IPS DF 4.7 (cell line): Measurements from ENCODE around the gene TMEM205.
"Not testable (repeated sequence)": the region's sequence is repeated elsewhere in the genome, so short reads cannot be mapped to it uniquely, and the experiment has no call there.

Source experiments
- DNase-seq: peaks from one replicate; pipeline ENCODE4 v3.0.0-alpha.2; 2013; ENCODE audit warnings: low spot score; ENCODE audit errors: extremely low read depth

The TMEM205 gene

DNA sequence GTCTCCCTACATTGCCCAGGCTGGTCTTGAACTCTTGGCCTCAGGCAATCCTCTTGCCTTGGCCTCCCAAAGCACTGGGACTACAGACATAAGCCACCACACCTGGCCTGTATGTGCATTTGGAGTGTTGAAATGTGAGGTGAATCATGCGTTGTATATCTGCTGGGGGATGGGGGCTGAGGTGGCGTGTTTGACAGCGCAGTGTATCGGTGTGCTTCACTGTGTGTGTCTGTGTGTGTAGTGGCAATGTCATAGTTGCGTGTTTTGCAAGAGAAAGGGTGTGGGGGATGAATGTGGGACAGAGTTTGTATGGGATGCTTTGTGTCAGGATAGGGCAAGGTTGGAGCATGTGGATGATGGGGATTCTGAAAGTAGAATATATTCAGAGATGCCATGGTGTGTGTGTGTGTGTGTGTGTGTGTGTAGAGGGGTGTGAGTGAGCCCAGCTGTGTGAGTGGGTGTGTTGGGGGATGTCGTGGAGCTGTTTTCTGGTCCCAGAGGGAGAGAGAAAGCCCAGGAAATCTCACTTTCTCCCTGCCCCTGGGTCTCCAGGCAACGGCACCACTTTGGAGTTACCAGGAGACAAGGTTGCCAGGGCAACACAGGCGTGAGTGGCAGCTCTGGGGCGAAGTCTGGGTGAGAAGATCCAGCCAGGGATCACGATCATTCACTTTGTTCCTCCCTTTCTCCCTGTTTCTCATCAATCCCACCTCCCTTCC, 27.3 kb upstream of the TMEM205 start:
- DNase-seq: no peak

DNA sequence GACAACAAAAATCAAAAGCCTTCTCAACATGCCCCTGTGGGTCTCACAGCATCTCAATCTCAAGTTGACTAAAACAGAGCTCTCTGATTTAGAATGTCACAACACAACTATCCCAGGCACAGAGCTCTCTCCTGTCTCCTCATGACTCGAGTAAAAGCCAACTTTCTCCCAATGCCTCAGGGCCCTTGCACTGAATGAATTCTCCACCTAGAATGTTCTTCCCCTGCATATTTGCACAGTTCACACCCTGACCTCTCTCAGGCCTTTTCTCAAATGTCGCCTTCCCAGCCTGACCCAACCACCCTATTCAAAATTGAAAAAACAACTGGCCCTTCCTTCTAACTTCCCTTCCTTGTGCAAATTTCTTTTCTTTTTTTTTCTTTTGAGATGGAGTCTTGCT, 24.7 kb upstream of the TMEM205 start:
- no peak for DNase-seq

DNA sequence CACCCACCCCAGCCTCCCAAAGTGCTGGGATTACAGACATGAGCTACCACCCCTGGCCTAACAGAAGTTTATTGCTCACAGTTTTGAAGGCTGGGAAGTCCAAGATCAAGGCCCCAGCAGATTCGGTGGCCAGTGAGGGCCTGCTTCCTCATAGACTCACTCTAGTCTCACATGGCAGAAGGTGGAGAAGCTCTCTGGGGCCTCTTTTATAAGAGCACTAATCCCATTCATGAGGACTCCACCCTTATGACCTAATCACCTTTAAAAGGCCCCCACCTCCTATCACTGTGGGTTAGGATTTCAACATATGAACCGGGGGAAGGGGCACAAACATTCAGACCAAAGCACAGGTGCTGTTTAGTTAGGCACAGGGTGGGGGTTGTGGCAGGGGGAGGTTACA, 21.5 kb upstream of the TMEM205 start:
- no peak for DNase-seq

DNA sequence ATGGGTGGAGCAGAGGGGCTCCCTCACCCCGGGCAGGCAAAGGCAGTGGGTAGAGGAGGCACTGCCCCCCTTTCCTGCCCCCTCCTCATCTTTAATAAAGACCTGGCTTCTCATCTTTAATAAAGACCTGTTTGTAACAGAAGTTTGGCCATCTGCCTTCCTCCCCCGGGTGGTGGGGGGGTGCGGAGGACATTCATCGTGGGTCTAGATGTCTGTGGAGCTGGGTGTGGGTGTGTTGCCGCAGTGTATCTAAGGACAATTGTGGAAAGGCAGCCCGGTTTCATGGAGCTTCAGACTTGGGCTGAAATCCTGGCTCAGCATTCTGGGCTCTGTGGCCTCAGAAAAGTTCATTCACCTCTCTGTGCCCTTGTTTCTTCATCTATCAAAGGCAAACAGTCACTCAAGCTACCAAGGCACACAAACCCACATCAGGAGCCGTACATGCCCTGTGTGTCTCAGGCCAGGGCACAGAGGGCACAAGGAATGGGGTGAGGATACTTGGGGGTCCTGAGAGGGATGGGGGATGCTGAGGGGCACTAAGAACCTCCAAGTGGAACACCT, 19.6 kb upstream of the TMEM205 start:
- no peak for DNase-seq

DNA sequence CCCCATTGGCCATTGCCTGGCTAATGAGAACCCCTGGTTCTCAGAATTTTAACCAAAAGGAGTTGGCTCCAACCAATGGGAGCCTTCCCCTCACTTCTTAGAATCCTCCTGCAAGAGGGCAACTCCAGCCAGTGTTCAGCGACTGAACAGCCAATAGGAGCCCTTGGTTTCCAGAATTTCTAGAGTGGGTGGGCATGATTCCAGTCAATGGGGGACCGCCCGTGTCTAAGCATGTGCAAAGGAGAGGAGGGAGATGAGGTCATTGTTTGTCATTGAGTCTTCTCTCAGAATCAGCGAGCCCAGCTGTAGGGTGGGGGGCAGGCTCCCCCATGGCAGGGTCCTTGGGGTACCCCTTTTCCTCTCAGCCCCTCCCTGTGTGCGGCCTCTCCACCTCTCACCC, 18.9 kb upstream of the TMEM205 start:
- DNase-seq: no peak

DNA sequence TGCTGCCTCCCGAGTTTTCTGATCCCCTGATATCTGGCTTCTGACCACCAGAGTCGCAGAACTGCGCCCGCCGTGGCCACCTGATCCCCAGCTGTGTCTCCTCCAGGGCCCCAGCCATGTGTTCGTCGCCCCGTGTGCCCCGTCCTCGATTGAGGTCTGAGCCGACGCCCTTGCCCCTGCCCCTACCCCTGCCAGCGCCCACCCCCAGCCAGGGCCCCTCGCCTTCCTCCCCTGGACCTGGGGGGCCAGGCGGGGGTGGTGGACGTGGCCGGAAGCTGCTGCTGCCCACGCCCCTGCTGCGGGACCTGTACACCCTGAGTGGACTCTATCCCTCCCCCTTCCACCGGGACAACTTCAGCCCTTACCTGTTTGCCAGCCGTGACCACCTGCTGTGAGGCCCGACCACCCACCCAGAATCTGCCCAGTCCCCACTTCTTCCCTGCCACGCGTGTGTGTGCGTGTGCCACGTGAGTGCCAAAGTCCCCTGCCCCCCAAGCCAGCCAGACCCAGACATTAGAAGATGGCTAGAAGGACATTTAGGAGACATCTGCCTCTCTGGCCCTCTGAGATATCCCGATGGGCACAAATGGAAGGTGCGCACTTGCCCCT, 18.3 kb upstream of the TMEM205 start:
- DNase-seq: no peak

DNA sequence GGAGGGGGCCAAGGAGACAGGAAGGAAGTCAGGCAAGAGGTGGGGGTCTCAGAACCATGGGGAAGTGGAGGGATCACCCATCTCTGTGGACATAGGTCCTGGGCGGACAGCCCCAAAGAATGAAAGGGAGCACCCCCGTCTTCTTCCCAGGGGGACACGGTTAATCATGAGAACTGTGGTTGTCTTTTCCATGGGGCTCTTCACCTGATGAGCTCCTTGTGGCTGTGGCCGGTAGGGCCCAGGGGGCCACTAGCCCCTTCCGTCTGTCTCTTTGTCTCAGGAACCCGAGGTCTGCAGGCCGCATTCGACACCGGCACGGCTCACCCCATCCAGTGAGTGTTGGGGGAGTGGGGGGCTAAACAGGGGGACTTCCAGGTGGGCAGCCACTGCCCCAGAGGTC, 17.8 kb upstream of the TMEM205 start:
- DNase-seq: no peak

DNA sequence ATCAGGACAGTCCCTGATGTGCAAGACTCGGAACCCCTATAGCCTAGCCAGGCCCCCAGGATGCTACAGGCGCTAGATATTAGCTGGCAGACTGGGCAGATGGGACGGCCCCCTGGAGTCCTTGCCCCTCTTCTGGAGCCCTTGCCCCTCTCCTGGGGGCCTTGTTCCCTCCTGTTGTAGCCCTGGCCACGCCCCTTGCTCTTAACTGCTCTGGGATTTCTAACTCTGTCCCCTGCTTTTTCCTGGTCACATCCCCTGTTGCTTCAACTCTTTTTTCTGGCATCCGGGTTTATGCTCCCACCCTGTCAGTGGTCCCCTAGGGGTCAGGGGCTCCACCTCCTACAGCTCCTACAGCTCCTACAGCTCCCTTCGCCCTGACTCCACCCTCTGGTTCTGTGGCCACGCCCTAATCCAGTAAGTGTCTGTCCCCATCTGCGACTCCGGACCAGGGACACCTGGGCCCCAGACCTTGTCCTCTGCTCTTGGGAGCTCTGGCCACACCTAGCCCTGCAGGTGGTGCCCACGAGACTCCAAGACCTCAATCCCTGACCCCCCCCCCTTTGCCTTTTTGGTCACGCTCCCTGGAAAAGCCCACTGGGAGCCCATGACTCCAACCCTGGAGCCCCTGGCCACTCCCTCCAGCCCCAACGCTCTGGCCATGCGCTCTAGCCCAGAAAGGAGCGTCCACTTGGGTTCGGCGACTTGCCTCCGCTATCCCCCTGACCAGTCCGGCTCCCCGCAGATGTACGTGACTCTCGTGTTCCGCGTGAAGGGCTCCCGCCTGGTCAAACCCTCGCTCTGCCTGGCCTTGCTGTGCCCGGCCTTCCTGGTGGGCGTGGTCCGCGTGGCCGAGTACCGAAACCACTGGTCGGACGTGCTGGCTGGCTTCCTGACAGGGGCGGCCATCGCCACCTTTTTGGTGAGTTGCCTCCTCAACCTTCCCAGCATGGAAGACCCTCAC, 16.0 kb upstream of the TMEM205 start:
- no peak for DNase-seq

DNA sequence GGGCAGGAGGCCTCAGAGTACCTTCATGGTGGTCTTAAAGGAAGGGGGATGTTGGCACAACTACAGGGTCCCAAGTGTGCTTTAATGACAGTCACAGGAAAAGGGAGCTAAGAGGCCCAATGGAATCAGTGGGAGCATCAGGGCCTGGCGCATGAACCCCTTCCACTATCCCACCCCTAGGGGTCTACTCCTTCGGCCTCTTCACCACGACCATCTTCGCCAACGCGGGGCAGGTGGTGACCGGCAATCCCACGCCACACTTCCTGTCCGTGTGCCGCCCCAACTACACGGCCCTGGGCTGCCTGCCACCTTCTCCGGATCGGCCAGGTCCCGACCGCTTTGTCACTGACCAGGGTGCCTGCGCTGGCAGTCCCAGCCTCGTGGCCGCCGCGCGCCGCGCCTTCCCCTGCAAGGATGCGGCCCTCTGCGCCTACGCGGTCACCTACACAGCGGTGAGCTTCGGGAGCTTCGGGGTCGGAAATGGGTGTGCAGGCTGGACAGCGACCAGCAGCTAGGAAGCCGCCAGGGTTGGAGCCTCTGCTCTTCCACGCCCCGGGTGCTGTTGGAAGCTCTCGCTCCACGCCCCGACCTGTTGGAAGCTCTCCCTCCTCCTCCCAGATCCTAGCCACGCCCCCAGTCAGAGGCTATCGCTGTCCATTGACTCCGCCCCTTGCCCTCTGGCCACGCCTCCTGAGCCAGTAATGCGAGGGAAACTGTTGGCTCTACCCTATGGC, 15.1 kb upstream of the TMEM205 start:
- no peak for DNase-seq

DNA sequence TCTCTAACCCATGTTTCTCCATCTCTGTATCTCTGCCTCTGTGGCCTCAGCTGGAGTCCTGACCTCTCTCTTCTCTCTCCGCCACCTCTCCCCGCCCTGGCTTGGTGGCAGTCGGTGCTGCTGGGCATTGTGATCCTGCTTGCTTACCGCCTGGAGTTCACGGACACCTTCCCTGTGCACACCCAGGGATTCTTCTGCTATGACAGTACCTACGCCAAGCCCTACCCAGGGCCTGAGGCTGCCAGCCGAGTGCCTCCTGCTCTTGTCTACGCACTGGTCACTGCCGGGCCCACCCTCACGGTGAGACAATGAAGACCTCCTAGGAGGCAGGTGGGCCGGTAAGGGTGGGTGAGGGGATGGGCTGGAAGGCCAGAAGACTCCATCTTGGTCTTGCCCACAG, 13.4 kb upstream of the TMEM205 start:
- no peak for DNase-seq

DNA sequence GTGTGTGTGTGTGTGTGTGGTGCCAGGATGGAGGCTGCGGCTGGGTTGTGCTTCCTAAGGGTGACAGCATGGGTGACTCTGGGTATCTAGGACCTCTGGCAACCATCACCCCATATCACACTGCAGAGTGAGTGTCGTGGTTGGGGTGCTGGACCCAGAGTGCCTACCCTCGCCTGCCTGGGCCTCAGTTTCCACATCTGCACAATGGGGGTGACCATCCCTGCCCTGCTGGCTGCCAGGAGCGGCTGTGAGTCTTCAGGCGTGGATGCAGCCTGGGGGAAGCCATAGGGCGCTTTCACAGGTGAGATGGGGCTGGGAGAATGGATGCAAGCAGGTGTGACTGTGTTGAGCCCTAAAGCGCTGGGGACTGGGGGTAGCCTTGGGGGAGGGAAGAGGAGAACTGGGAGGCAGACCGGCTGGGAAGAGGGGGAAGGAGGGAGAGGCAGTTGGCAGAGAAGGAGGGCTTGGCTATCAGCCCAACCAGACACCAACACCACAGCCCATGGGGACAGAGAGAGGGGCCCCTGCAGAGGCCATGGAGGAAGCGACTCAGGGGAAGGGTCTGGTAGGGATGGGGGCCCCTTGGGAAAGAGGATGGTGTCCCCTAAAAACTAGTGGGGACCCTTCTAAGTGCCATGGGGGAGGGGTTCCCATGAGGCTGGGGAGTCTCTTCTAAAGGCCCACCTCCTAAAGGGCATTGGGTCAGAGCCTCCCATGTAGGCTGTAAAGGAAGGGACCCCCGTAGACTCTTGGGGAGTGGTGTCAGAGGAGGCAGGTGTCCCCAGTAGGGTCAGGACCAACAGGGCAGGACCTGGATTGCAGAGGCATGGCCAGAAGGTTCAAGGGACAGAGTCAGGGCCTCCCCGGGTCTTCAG, 10.8 kb upstream of the TMEM205 start:
- no peak for DNase-seq

DNA sequence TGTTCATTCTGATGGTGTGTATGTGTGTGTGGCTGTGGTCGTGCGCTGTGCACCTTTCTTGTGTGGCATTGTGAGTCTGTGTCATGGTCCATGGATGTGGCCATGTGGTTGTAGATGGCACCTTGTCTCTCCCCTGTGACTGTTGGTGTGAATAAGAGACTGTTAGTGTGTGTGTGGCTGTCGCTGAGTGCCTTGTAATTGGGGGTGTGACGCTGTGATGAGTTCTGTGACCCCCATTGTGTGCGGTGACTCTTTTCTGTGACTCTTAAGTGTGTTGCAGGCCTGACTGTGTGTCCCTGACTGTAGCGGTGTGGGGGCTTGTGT, 10.0 kb upstream of the TMEM205 start:
- DNase-seq: no peak

DNA sequence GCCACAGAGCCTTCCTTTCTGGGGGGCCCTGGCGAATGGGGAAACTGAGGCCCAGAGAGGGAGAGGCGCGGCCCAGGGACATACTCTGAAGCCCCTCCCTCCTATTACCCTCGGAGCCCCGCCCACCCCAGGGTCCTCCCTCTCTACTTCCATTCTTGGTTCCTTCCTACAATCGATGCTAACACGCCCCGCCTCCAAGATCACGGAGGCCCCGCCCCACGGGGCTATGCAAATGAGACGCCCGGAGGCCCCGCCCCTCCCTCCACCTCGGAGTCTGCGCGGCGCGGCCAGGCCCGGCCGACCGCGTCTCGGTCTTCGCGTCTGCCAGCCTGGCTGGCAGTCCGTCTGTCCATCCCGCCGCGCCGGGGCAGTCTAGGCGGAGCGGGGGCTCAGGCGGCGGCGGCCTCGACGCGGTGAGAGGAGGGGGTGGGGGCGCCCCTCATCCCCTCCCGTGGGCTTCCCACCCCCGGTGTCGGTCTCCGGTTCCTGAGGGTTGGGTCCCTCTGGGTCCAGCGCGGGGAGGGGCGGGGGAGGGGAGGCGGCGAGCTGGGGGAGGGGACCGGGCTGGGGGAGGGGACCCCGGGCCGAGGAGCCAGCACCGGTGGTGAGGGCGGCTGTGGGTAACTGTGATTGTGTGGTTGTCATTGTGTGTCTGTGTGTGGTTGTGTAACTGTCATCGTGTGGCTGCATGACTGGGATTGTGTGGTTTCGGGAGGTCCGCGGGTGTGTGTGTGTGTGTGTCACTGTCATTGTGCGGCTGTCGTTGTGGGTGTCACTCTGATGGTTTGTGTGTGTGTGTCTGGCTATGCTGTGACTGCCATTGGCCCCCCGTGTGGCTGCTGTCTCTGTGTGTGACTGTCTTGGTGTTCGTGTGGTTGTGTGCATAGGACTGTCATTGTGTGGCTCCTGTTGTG, 9.3 kb upstream of the TMEM205 start, which contains the start of gene PLPPR2:
Gene PLPPR2 (plus strand): TSS at position 273 of the 914 bp plus-strand sequence. CDS start 2,242 bp downstream, outside the sequence.
- DNase-seq: no peak

DNA sequence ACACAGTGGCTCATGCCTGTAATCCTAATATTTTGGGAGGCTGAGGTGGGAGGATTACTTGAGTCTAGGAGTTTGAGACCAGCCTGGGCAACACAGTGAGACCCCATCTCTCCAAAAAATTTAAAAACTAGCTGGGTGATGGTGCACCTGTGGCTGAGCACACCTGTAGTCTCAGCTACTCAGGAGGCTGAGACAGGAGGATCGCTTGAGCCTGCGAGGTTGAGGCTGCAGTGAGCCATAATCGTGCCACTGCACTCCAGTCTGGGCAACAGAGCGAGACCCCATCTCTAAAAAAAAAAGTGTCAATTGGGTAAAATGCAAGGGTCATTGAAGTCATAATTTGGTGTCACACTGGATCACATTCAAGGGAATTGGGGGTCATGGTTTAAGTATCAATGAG, 8.0 kb upstream of the TMEM205 start:
- DNase-seq: not testable (repeated sequence)

DNA sequence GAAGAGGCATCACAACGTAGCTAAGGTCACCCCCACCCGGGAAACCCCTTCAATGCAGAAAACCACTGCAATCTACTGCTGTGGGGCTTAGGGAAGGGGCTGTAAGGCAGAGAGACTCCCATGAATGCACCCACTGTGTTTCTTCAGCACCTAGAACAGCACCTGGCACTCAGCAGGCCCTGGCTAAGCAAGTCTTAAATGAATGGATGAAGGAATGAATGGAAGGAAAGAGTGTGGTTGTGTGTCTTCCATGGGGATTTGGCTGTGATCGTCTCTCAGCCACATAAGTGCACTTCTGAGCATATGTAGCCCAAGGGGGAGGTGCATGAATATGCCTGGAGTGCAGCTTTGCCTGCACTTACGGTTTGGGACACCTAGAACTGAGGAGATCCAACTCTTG, 3.1 kb upstream of the TMEM205 start:
- DNase-seq: no peak

DNA sequence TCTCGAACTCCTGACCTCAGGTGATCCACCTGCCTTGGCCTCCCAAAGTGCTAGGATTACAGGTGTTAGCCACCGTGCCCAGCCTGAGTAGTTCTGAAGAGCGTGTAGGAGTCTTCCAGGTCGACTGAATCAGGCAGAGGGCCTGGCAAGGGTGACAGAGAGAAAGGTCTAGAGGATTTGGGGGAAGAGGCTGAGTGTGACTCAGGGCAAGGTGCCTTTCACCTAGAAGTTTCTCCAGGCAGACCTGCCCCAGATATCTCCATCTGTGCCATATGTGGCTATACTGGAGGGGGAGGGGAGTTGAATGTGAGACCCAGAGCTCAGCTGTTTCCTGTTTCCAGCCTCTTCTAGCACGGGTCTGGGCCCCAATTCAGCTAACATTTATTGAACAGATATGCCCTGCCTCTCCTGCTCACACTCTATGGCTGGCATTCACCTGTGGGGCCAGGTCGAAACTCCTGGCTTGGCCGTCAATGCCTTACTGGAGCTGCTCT, 1.5 kb upstream of the TMEM205 start:
- DNase-seq: no peak

DNA sequence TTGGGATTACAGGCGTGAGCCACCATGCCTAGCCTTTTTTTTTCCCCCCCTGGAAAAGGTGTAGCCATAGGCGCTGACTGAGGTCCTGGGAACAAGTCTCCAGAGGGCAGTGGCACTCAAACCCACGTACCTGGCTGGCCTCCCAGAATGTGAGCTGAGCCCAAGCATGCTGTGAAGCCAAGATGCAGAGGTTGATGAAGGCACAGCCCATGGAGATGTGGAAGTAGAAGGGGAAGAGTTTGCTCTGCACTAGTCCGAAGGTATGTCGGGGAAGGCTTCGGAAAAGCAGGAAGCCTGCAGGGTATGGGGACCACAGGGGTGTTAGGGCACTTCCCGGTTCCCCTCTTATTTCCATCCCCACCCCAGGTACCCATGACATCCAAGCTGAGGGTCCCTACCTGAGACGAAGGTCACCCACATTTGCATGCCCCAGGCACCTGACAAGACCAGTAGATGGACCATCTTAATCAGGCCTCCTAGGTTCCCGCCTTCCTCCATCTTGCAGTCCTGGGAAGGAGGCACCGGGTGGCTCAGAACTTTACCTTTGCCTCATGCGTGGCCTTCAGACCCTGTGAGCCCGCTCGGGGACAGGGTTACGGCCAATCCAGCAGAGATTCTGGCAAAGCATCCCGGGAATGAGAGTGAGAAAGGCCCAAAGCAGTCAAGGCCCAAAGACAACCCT, 805 bp downstream of the TMEM205 start:
- no peak for DNase-seq

DNA sequence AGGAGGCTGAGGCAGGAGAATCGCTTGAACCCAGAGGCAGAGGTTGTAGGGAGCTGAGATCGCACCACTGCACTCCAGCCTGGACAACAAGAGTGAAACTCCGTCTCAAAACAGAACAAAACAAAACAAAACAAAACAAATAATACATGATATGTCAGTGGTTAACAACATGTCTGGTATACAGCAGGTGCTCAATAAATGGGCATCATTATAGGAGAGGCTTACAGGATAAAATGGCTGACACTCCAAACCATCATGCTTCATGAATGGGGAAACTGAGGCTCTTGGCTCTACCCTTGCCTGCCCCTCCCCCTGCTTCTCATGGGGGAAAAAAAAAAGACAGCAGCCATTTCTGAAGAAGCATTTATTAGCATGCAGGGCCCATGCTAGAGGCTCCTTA, 3.6 kb downstream of the TMEM205 start:
- no peak for DNase-seq

DNA sequence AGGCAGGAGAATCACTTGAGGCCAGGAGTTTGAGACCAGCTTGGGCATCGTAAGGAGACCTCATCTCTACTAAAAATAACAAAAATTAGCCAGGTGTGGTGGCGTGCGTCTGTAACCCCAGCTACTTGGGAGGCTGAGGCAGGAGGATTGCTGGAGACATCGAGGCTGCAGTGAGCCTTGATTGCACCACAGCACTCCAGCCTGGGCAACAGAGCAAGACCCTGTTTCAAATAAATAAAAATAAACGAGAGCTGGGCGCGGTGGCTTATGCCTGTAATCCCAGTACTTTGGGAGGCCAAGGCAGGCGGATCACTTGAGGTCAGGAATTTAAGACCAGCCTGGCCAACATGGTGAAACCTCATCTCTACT, 6.0 kb downstream of the TMEM205 start:
- DNase-seq: not testable (repeated sequence)
